Thoracic aorta (tissue), 2 donors: ENCODE measurements around the gene TNS3. TPM values are rescaled to one million over a fixed set of nuclear protein-coding genes. Genes with fewer than 3 reads are reported as not detected.

Experiments used
- ATAC-seq: fragments of 150-250 bp; one replicate; pipeline ENCODE4 v1.8.0; 2017; ENCODE audit warnings: low read depth; ENCODE audit not compliant: insufficient number of reproducible peaks, low FRiP score
- DNase-seq: peaks from one replicate; pipeline ENCODE4 v3.0.0-alpha.2; 2020; ENCODE audit warnings: low spot score
- H3K27ac ChIP-seq, 2 donors: fragments of 200-600 bp; sonication (generic); 1 replicate in 1 of 2; 2 replicates in 1 of 2; pipeline ENCODE4 v1.5.1; 2016; ENCODE audit warnings: mild to moderate bottlenecking in 2 of 2, moderate library complexity in 2 of 2
- H3K27me3 ChIP-seq: fragments of 200-600 bp; sonication (generic); replicated peaks from 2 replicates; pipeline ENCODE4 v1.6.0; 2016; ENCODE audit warnings: mild to moderate bottlenecking; ENCODE audit not compliant: insufficient read depth
- H3K36me3 ChIP-seq: fragments of 200-600 bp; sonication (generic); one replicate; pipeline ENCODE4 v1.5.1; 2016
- H3K4me1 ChIP-seq, 2 donors: fragments of 200-600 bp; sonication (generic); 1 replicate in 1 of 2; 2 replicates in 1 of 2; pipeline versions ENCODE4 v1.5.1 to v1.6.0; 2016; ENCODE audit warnings: low read depth in 2 of 2, mild to moderate bottlenecking in 1 of 2; ENCODE audit not compliant: control insufficient read depth in 1 of 2
- H3K4me3 ChIP-seq: fragments of 200-600 bp; sonication (generic); 2 replicates; pipeline ENCODE4 v1.5.1; 2016; ENCODE audit warnings: mild to moderate bottlenecking
- H3K9me3 ChIP-seq: fragments of 200-600 bp; sonication (generic); 2 replicates; pipeline ENCODE4 v1.5.1; 2016
- total RNA-seq, 2 donors: library from RNA; depleted of rRNA; stranded (reverse); fragments of >200 nt; gene quantifications; one replicate each; pipeline versions ENCODE4 v1.1.0 to v1.2.3, GENCODE V29; 2016
- TF ChIP-seq, protein P1 (sequence below): fragments of 200-600 bp; sonication (generic); IDR thresholded peaks from one replicate; pipeline ENCODE4 v1.5.1; 2019; ENCODE audit warnings: antibody characterized with exemption

TNS3 gene
- total RNA-seq, 2 donors from 2014 or later, result 138 to 151 TPM

DNA sequence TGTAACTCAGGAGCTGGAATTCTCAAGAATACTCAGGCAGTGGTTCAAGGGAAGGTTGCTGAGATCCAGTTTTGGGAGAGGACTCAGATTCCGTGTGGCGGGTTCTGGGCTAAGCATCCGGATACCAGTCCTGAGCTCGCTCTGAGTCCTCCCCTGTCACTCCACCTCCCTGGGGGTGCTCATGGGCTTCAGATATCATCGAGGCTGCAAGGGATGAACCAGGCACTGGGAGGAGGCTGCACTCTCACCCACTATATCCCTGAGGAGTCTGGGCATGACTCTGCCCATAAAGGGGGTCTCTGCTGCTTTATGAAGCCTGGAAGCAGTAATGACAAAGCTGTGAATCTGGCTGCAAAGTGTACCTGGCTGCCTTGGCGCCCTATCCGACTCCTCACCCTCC lies 188.5 kb downstream of the TNS3 start:
- no peaks in the 10 kb centered on the region for H3K27me3 ChIP-seq
- no peak for DNase-seq
- ATAC-seq, result no peak
- H3K4me1 ChIP-seq, result peaks cover 6 to 13% of the 10 kb centered on the region in 2 donors
- H3K9me3 ChIP-seq, result no peaks in the 10 kb centered on the region
- TF ChIP-seq, protein P1, sequence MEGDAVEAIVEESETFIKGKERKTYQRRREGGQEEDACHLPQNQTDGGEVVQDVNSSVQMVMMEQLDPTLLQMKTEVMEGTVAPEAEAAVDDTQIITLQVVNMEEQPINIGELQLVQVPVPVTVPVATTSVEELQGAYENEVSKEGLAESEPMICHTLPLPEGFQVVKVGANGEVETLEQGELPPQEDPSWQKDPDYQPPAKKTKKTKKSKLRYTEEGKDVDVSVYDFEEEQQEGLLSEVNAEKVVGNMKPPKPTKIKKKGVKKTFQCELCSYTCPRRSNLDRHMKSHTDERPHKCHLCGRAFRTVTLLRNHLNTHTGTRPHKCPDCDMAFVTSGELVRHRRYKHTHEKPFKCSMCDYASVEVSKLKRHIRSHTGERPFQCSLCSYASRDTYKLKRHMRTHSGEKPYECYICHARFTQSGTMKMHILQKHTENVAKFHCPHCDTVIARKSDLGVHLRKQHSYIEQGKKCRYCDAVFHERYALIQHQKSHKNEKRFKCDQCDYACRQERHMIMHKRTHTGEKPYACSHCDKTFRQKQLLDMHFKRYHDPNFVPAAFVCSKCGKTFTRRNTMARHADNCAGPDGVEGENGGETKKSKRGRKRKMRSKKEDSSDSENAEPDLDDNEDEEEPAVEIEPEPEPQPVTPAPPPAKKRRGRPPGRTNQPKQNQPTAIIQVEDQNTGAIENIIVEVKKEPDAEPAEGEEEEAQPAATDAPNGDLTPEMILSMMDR, result no peak
- H3K36me3 ChIP-seq, result peaks cover 47% of the 10 kb centered on the region
- no peak overlapping the region for H3K4me3 ChIP-seq
- no peak overlapping the region for H3K27ac ChIP-seq

DNA sequence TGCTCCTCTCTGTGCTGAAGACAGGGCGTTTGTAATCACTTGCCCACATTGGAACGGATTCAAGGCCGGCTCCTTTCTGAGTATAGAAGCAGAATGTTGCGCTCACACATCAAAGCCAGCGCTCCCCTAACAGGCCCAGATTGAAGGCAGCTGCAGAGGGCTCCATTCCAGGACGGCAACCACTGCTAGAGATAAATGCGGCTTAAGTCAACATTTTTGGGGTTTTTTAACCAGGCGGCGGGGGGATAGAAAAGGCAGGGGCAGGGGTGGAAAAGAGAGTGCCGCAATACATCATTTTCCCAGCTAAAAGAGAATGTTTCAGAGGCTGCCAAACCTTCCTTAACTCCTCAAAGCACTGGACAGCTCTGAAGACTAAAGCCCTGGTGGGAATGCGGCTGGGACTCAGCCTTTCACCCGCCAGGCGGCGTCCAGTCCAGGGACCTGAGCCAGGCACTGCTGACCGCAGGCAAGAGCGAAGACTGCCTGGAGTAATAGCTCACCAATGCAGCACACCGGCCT lies 189.6 kb downstream of the TNS3 start:
- Histone ChIP-seq H3K27ac (no peak overlapping the region), H3K27me3 (no peaks in the 10 kb centered on the region), H3K4me1 (peaks cover 6 to 13% of the 10 kb centered on the region in 2 donors), H3K4me3 (no peak overlapping the region), H3K36me3 (peaks cover 56% of the 10 kb centered on the region), H3K9me3 (no peaks in the 10 kb centered on the region)
- no peak for ATAC-seq
- no peak for DNase-seq
- TF ChIP-seq, protein P1, result peak; percentile 66

DNA sequence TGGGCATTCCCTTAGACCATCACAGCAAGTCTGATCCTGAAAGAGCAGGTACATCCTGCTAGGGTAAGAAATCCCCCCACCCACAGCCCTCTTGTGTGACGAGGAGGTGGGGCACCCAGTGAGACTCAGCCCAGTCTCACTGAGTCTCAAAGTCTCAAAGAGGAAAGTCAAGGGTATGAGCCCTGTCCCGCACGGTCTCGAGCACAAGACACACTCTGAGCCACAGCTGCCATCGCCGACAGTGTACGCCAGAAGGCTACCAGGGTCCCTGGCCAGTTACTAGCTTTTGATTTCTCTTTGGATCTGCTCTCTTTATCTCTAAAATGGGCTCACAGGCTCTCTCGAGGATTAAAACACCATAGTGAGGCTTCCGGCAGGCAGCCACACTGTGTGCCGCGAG lies 190.2 kb downstream of the TNS3 start:
- no peak for ATAC-seq
- Histone ChIP-seq H3K27me3 (no peaks in the 10 kb centered on the region), H3K9me3 (no peaks in the 10 kb centered on the region), H3K36me3 (peaks cover 51% of the 10 kb centered on the region), H3K4me1 (peaks cover 6 to 13% of the 10 kb centered on the region in 2 donors), H3K27ac (no peak overlapping the region), H3K4me3 (no peak overlapping the region)
- no peak for DNase-seq
- TF ChIP-seq, protein P1, result no peak

DNA sequence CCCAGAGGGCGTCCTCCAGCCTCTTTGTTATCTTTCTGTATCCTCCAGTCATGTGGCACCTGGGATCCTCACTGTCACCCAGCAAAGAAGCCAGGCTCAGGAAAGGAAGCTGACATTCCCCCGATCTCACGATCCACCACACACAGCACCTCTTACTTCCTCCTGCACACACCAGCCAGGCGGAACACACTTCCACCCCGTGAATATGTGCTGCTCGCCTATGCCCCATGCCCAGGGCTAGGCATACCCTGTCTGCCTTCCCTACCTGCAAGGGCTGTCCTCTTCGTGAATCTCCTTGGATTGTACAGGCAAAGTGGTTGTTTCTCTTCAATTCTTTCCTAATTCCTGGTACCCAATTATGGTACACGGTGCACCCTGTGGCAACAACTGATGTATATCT lies 191.0 kb downstream of the TNS3 start:
- Histone ChIP-seq H3K9me3 (no peaks in the 10 kb centered on the region), H3K27me3 (no peaks in the 10 kb centered on the region), H3K36me3 (peaks cover 43% of the 10 kb centered on the region), H3K4me3 (no peak overlapping the region), H3K27ac (no peak overlapping the region), H3K4me1 (peaks cover 6 to 13% of the 10 kb centered on the region in 2 donors)
- ATAC-seq (no peak), DNase-seq (no peak)
- TF ChIP-seq, protein P1, result no peak

DNA sequence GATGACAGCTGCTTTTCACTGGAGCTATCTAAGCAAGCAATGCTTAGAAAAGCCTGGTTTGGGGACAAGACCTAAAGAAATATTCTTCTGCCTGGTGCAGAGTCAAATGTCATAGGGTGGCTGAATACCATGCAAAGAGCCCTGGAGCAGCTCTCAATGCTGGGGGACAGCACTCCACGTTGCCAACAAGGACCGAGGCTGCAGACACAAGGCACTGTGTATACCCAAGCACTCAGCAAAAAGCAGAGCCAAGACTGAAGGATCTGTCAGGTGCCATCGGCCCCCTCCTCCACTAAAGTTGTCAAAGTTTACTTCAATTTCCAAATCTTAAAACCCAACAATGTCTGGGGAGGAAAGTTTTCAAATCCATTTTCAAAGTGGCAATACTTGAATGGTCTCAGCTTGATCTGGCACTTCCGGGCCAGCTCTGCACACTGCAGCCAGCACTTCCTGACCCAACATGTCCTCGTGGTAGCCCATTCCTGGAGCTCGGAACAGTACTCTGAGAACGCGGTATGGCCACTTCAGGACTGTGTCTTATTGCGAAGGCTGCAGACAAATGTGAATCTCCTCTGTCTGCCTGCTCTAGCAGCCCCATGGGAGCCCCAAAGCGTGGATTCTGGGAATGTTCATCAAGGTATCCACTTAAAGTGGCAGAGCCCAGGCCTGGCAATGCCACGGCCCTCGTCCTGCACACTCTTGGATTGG lies 191.8 kb downstream of the TNS3 start:
- Histone ChIP-seq H3K4me3 (no peak overlapping the region), H3K9me3 (no peaks in the 10 kb centered on the region), H3K27me3 (no peaks in the 10 kb centered on the region), H3K4me1 (peaks cover 6 to 13% of the 10 kb centered on the region in 2 donors), H3K36me3 (peaks cover 34% of the 10 kb centered on the region), H3K27ac (no peak overlapping the region)
- TF ChIP-seq, protein P1, result no peak
- ATAC-seq (no peak), DNase-seq (no peak)
